Thymus (tissue), 11 donors: ENCODE data around the gene LCN15. TPM values are rescaled to one million over a fixed set of nuclear protein-coding genes. Genes with fewer than 3 reads are reported as not detected.

Source experiments
- DNase-seq, 9 donors: peaks; one replicate each; pipeline ENCODE4 v3.0.0-alpha.2; 2013; ENCODE audit warnings: low spot score in 9 of 9, low read depth in 6 of 9, missing footprints in 1 of 9
- H3K27ac ChIP-seq, 2 donors: one replicate each; pipeline ENCODE4 v1.5.1; 2013; ENCODE audit warnings: control low read depth in 1 of 2, low read depth in 1 of 2, low read length in 1 of 2, mild to moderate bottlenecking in 1 of 2, moderate library complexity in 1 of 2
- H3K27me3 ChIP-seq, 2 donors: one replicate each; pipeline ENCODE4 v1.5.1; 2013; ENCODE audit warnings: low read length in 1 of 2; ENCODE audit not compliant: control insufficient read depth in 2 of 2, insufficient read depth in 1 of 2
- H3K36me3 ChIP-seq, 2 donors: one replicate each; pipeline ENCODE4 v1.5.1; 2013; ENCODE audit warnings: low read length in 1 of 2, mild to moderate bottlenecking in 1 of 2, moderate library complexity in 1 of 2; ENCODE audit not compliant: control insufficient read depth in 2 of 2, insufficient read depth in 2 of 2
- H3K4me1 ChIP-seq, 2 donors: one replicate each; pipeline ENCODE4 v1.5.1; 2013; ENCODE audit warnings: low read length in 2 of 2; ENCODE audit not compliant: control insufficient read depth in 2 of 2, insufficient read depth in 2 of 2
- H3K4me3 ChIP-seq, 2 donors: one replicate each; pipeline ENCODE4 v1.5.1; 2013; ENCODE audit warnings: low read length in 2 of 2, control low read depth in 1 of 2, mild to moderate bottlenecking in 1 of 2
- H3K9me3 ChIP-seq, 2 donors: one replicate each; pipeline ENCODE4 v1.5.1; 2013; ENCODE audit warnings: low read length in 1 of 2, mild to moderate bottlenecking in 1 of 2; ENCODE audit not compliant: control insufficient read depth in 2 of 2, insufficient read depth in 1 of 2
- WGBS: extraction: QIAGEN DNeasy Blood & Tissue Kit; methylation state at CpG from one replicate; pipeline ENCODE4 v1.1.7; 2013; 5-methylcytosine and 5-hydroxymethylcytosine counted together
- polyA plus RNA-seq: library from polyadenylated mRNA; stranded (reverse); fragments of 200-250 nt; gene quantifications from one replicate; pipeline ENCODE4 v1.2.3, GENCODE V29; 2013
- total RNA-seq: library from RNA; stranded (reverse); fragments of 120-200 nt; gene quantifications from one replicate; pipeline ENCODE4 v1.2.4, GENCODE V29; 2013
- donor health status: healthy.

Gene LCN15
- total and polyA plus RNA-seq, 2 donors: 0.05 to 0.43 TPM

DNA sequence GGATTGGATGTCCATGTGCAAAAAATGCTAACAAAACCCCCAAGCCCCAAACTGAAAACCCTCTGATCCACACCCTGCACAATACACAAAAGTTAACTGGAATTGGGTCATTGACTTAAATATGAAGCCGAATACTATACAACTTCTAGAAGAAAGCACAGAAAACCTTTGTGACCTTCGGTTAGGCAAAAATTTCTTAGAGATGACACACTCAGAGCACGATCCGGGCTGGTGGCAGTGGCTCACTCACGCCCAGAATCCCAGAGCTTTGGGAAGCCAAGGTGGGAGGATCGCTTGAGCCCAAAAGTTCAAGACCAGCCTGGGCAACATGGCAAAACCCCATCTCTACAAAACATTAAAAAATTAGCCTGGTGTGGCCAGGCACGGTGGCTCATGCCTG is 53.8 kb downstream of the LCN15 start:
- Histone ChIP-seq H3K27me3 (peaks cover 20 to 40% of the 10 kb centered on the region in 2 donors), H3K36me3 (no peaks in the 10 kb centered on the region), H3K4me1 (peaks cover 6 to 19% of the 10 kb centered on the region in 2 donors), H3K27ac (no peak overlapping the region), H3K4me3 (no peak overlapping the region), H3K9me3 (no peaks in the 10 kb centered on the region)
- no peak for DNase-seq
- 99% methylated on average over 7 of the region's 7 CpGs for WGBS

Other genes starting within 250 kb of the LCN15 start
- gene NOTCH1, start 218.5 kb downstream of the LCN15 start, total RNA-seq: 14.9 TPM
- 15.9 TPM for gene NOTCH1, start 218.5 kb downstream of the LCN15 start, polyA plus RNA-seq
- gene EGFL7, start 101.6 kb downstream of the LCN15 start, total RNA-seq: 18.1 TPM
- 118 TPM for gene EGFL7, start 101.6 kb downstream of the LCN15 start, polyA plus RNA-seq
- 8.2 TPM for gene AGPAT2, start 77.1 kb downstream of the LCN15 start, total RNA-seq
- 28.8 TPM for gene AGPAT2, start 77.1 kb downstream of the LCN15 start, polyA plus RNA-seq
- 10.1 TPM for gene DIPK1B, start 51.9 kb downstream of the LCN15 start, total RNA-seq
- 6.8 TPM for gene DIPK1B, start 51.9 kb downstream of the LCN15 start, polyA plus RNA-seq
- gene LCN10, start 21.6 kb downstream of the LCN15 start, total RNA-seq: 1.2 TPM
- 12.5 TPM for gene LCN10, start 21.6 kb downstream of the LCN15 start, polyA plus RNA-seq
- gene LCN6, start 16.0 kb downstream of the LCN15 start, total RNA-seq: not detected
- 7.1 TPM for gene LCN6, start 16.0 kb downstream of the LCN15 start, polyA plus RNA-seq
- gene LCN8, start 6.3 kb downstream of the LCN15 start, total RNA-seq: not detected
- gene LCN8, start 6.3 kb downstream of the LCN15 start, polyA plus RNA-seq: 0.02 TPM
- 81.0 TPM for gene TMEM141, start 26.8 kb upstream of the LCN15 start, total RNA-seq
- gene TMEM141, start 26.8 kb upstream of the LCN15 start, polyA plus RNA-seq: 81.0 TPM
- 3.2 TPM for gene CCDC183, start 31.8 kb upstream of the LCN15 start, total RNA-seq
- 5.0 TPM for gene CCDC183, start 31.8 kb upstream of the LCN15 start, polyA plus RNA-seq
- gene RABL6, start 43.4 kb upstream of the LCN15 start, total RNA-seq: 43.4 TPM
- gene RABL6, start 43.4 kb upstream of the LCN15 start, polyA plus RNA-seq: 55.1 TPM
- 0.42 TPM for gene AJM1, start 78.0 kb upstream of the LCN15 start, total RNA-seq
- 1.8 TPM for gene AJM1, start 78.0 kb upstream of the LCN15 start, polyA plus RNA-seq
- 66.5 TPM for gene PHPT1, start 84.9 kb upstream of the LCN15 start, total RNA-seq
- 85.7 TPM for gene PHPT1, start 84.9 kb upstream of the LCN15 start, polyA plus RNA-seq
- gene MAMDC4, start 87.8 kb upstream of the LCN15 start, total RNA-seq: 1.3 TPM
- gene MAMDC4, start 87.8 kb upstream of the LCN15 start, polyA plus RNA-seq: 14.0 TPM
- gene EDF1, start 101.8 kb upstream of the LCN15 start, total RNA-seq: 410 TPM
- gene EDF1, start 101.8 kb upstream of the LCN15 start, polyA plus RNA-seq: 407 TPM
- 12.8 TPM for gene TRAF2, start 122.0 kb upstream of the LCN15 start, total RNA-seq
- gene TRAF2, start 122.0 kb upstream of the LCN15 start, polyA plus RNA-seq: 18.8 TPM
- 101 TPM for gene FBXW5, start 180.2 kb upstream of the LCN15 start, total RNA-seq
- 162 TPM for gene FBXW5, start 180.2 kb upstream of the LCN15 start, polyA plus RNA-seq
- 2.2 TPM for gene C8G, start 180.7 kb upstream of the LCN15 start, total RNA-seq
- gene C8G, start 180.7 kb upstream of the LCN15 start, polyA plus RNA-seq: 6.5 TPM
- 4.2 TPM for gene LCN12, start 187.8 kb upstream of the LCN15 start, total RNA-seq
- 14.4 TPM for gene LCN12, start 187.8 kb upstream of the LCN15 start, polyA plus RNA-seq
- 5.0 TPM for gene PTGDS, start 213.0 kb upstream of the LCN15 start, total RNA-seq
- 137 TPM for gene PTGDS, start 213.0 kb upstream of the LCN15 start, polyA plus RNA-seq
- 0.19 TPM for gene LCNL1, start 218.5 kb upstream of the LCN15 start, total RNA-seq
- 5.0 TPM for gene LCNL1, start 218.5 kb upstream of the LCN15 start, polyA plus RNA-seq
- gene PAXX, start 227.9 kb upstream of the LCN15 start, total RNA-seq: 68.9 TPM
- 431 TPM for gene PAXX, start 227.9 kb upstream of the LCN15 start, polyA plus RNA-seq
- gene CLIC3, start 232.1 kb upstream of the LCN15 start, total RNA-seq: 13.6 TPM
- 44.6 TPM for gene CLIC3, start 232.1 kb upstream of the LCN15 start, polyA plus RNA-seq